CD14-positive monocyte (primary cell): ENCODE data around the gene NR6A1. TPM values are rescaled to one million over a fixed set of nuclear protein-coding genes. Genes with fewer than 3 reads are reported as not detected.
"Not testable (repeated sequence)": the region's sequence is repeated elsewhere in the genome, so short reads cannot be mapped to it uniquely, and the experiment has no call there.

Source experiments
- DNase-seq, 3 donors: peaks; one replicate each; pipeline ENCODE4 v3.0.0-alpha.2; 2011 to 2022
- H2AFZ ChIP-seq: 2 replicates; pipeline ENCODE4 v1.6.0; 2012; ENCODE audit warnings: mild to moderate bottlenecking, low read depth, low read length, inconsistent platforms; ENCODE audit not compliant: insufficient read depth, poor library complexity, severe bottlenecking
- H3K27ac ChIP-seq, 2 donors: 1 replicate in 1 of 2; 2 replicates in 1 of 2; pipeline ENCODE4 v1.5.1; 2012 to 2013; ENCODE audit warnings: low read length in 2 of 2, control low read depth in 1 of 2, inconsistent platforms in 1 of 2, low read depth in 1 of 2, mild to moderate bottlenecking in 1 of 2
- H3K27me3 ChIP-seq, 2 donors: one replicate each; pipeline versions ENCODE4 v1.6.0 to v1.6.1; 2011 to 2013; ENCODE audit warnings: low read length in 2 of 2; ENCODE audit not compliant: control insufficient read depth in 2 of 2, insufficient read depth in 2 of 2
- H3K36me3 ChIP-seq, 2 donors: replicated peaks in 1 of 2; 1 replicate in 1 of 2; 2 replicates in 1 of 2; pipeline versions ENCODE4 v1.5.1 to v1.6.1; 2012 to 2013; ENCODE audit warnings: low read length in 2 of 2, control low read depth in 1 of 2, inconsistent platforms in 1 of 2, mild to moderate bottlenecking in 1 of 2; ENCODE audit not compliant: insufficient read depth in 2 of 2, control insufficient read depth in 1 of 2
- H3K4me1 ChIP-seq, 2 donors: 1 replicate in 1 of 2; 2 replicates in 1 of 2; pipeline versions ENCODE4 v1.5.1 to v1.6.1; 2012 to 2013; ENCODE audit warnings: low read length in 2 of 2, control low read depth in 1 of 2, inconsistent platforms in 1 of 2, mild to moderate bottlenecking in 1 of 2, moderate library complexity in 1 of 2; ENCODE audit not compliant: insufficient read depth in 2 of 2, control insufficient read depth in 1 of 2
- H3K4me2 ChIP-seq: replicated peaks from 2 replicates; pipeline ENCODE3; 2012; ENCODE audit warnings: low read length, moderate library complexity, mild to moderate bottlenecking; ENCODE audit not compliant: poor library complexity, severe bottlenecking; ENCODE audit errors: extremely low read depth
- H3K4me3 ChIP-seq, 3 experiments: fragments of 200-600 bp in 1 of 3; sonication (generic) in 1 of 3; replicated peaks in 1 of 3; 1 replicate in 2 of 3; 2 replicates in 1 of 3; pipeline ENCODE4 v1.5.1; 2011 to 2013; ENCODE audit warnings: low read length in 3 of 3, mild to moderate bottlenecking in 3 of 3, control low read depth in 2 of 3, low read depth in 2 of 3, inconsistent platforms in 1 of 3, moderate library complexity in 1 of 3
- H3K79me2 ChIP-seq: 2 replicates; pipeline ENCODE4 v1.6.0; 2012; ENCODE audit warnings: mild to moderate bottlenecking, control low read depth, inconsistent platforms, low read length, moderate library complexity; ENCODE audit not compliant: insufficient read depth
- H3K9ac ChIP-seq: 2 replicates; pipeline ENCODE4 v1.6.0; 2017; ENCODE audit warnings: low read length, mild to moderate bottlenecking; ENCODE audit not compliant: insufficient read depth, poor library complexity, severe bottlenecking
- H3K9me3 ChIP-seq, 2 donors: replicated peaks in 1 of 2; 1 replicate in 1 of 2; 2 replicates in 1 of 2; pipeline versions ENCODE4 v1.5.1 to v1.6.1; 2012 to 2013; ENCODE audit warnings: low read length in 2 of 2, control low read depth in 1 of 2; ENCODE audit not compliant: control insufficient read depth in 1 of 2, insufficient read depth in 1 of 2
- H4K20me1 ChIP-seq: 2 replicates; pipeline ENCODE4 v1.6.0; 2012; ENCODE audit warnings: mild to moderate bottlenecking, low read length, control low read depth, moderate library complexity; ENCODE audit not compliant: insufficient read depth
- H3K27ac Mint-ChIP-seq, 7 donors: one replicate each; pipeline ENCODE4 v1.8.0; 2020; ENCODE audit warnings: mild to moderate bottlenecking in 7 of 7, mixed read lengths in 7 of 7, moderate library complexity in 6 of 7, inconsistent platforms in 2 of 7
- H3K27me3 Mint-ChIP-seq, 3 donors: one replicate each; pipeline ENCODE4 v1.8.0; 2021 to 2022; ENCODE audit warnings: low read depth in 3 of 3, mild to moderate bottlenecking in 3 of 3, mixed read lengths in 3 of 3, moderate library complexity in 3 of 3, inconsistent platforms in 1 of 3
- H3K36me3 Mint-ChIP-seq, 2 donors: one replicate each; pipeline ENCODE4 v1.8.0; 2020; ENCODE audit warnings: mixed read lengths in 2 of 2, inconsistent platforms in 1 of 2, mild to moderate bottlenecking in 1 of 2
- H3K4me1 Mint-ChIP-seq: one replicate; pipeline ENCODE4 v1.8.0; 2020; ENCODE audit warnings: mild to moderate bottlenecking, mixed read lengths
- H3K4me3 Mint-ChIP-seq, 2 donors: one replicate each; pipeline ENCODE4 v1.8.0; 2020; ENCODE audit warnings: mild to moderate bottlenecking in 2 of 2, mixed read lengths in 2 of 2, moderate library complexity in 1 of 2
- H3K9me3 Mint-ChIP-seq, 7 donors: one replicate each; pipeline ENCODE4 v1.8.0; 2020 to 2022; ENCODE audit warnings: mixed read lengths in 7 of 7, mild to moderate bottlenecking in 6 of 7, moderate library complexity in 6 of 7, inconsistent platforms in 2 of 7
- WGBS: methylation state at CpG from one replicate; pipeline ENCODE4 v1.1.5; 2013; ENCODE audit warnings: missing lambda C conversion rate; ENCODE audit not compliant: insufficient coverage; 5-methylcytosine and 5-hydroxymethylcytosine counted together
- intact Hi-C, 2 donors: fragments of 100-400 bp; cut with micrococcal nuclease; formaldehyde crosslinking; loops; one replicate each; pipeline versions ENCODE4 v1.15.0 to v1.15.1; 2023
- polyA plus RNA-seq, 3 donors: library from polyadenylated mRNA; depleted of rRNA in 1 of 3; unstranded in 2 of 3; stranded (reverse) in 1 of 3; fragments of 300-500 nt in 2 of 3; fragments of >200 nt in 1 of 3; fragmentation: Illumina TruSeq in 2 of 3; gene quantifications; 1 replicate in 2 of 3; 2 replicates in 1 of 3; pipeline ENCODE4 v1.2.3, GENCODE V29; 2012 to 2021
- TF ChIP-seq, protein P1 (sequence below): fragments of 200-600 bp; IDR thresholded peaks from one replicate; pipeline ENCODE4 v1.8.0; 2022; ENCODE audit warnings: antibody characterized with exemption, mild to moderate bottlenecking

The NR6A1 gene
- polyA plus RNA-seq, 3 donors = 0.15 to 2.9 (median 0.28) TPM

GRCh38 chr9:124741149-124741548 is 30.0 kb downstream of the NR6A1 start:
- DNase-seq = no peak
- H3K27ac Mint-ChIP-seq = no peak overlapping the region
- H2AFZ ChIP-seq = no peak overlapping the region
- no peaks in the 10 kb centered on the region for H3K4me1 ChIP-seq
- H3K9me3 Mint-ChIP-seq = no peaks in the 10 kb centered on the region
- H3K27me3 ChIP-seq = no peaks in the 10 kb centered on the region
- H3K27me3 Mint-ChIP-seq = no peaks in the 10 kb centered on the region
- intact Hi-C loops = no loop called here
- H3K79me2 ChIP-seq = no peaks in the 10 kb centered on the region
- no peaks in the 10 kb centered on the region for H3K36me3 ChIP-seq
- H3K36me3 Mint-ChIP-seq = no peaks in the 10 kb centered on the region
- H3K4me3 ChIP-seq = no peak overlapping the region
- no peak overlapping the region for H3K9ac ChIP-seq
- TF ChIP-seq, protein P1, sequence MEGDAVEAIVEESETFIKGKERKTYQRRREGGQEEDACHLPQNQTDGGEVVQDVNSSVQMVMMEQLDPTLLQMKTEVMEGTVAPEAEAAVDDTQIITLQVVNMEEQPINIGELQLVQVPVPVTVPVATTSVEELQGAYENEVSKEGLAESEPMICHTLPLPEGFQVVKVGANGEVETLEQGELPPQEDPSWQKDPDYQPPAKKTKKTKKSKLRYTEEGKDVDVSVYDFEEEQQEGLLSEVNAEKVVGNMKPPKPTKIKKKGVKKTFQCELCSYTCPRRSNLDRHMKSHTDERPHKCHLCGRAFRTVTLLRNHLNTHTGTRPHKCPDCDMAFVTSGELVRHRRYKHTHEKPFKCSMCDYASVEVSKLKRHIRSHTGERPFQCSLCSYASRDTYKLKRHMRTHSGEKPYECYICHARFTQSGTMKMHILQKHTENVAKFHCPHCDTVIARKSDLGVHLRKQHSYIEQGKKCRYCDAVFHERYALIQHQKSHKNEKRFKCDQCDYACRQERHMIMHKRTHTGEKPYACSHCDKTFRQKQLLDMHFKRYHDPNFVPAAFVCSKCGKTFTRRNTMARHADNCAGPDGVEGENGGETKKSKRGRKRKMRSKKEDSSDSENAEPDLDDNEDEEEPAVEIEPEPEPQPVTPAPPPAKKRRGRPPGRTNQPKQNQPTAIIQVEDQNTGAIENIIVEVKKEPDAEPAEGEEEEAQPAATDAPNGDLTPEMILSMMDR = no peak
- H3K4me2 ChIP-seq = no peak overlapping the region
- no peaks in the 10 kb centered on the region for H4K20me1 ChIP-seq
- no peak overlapping the region for H3K27ac ChIP-seq
- H3K9me3 ChIP-seq = no peaks in the 10 kb centered on the region
- WGBS = no CpG with 5 or more reads among the region's 4 CpGs
- H3K4me3 Mint-ChIP-seq = no peak overlapping the region
- peaks cover 3% of the 10 kb centered on the region for H3K4me1 Mint-ChIP-seq

- no peak overlapping the region for H3K4me3 Mint-ChIP-seq
- H3K27ac ChIP-seq = no peak overlapping the region
- no peaks in the 10 kb centered on the region for H3K9me3 Mint-ChIP-seq
- H3K9ac ChIP-seq = no peak overlapping the region
- intact Hi-C loops = no loop called here
- H2AFZ ChIP-seq = no peak overlapping the region
- H3K4me3 ChIP-seq = no peak overlapping the region
- WGBS = 100% methylated on average over 1 of the region's 2 CpGs
- H3K27ac Mint-ChIP-seq = no peak overlapping the region
- no peaks in the 10 kb centered on the region for H3K36me3 ChIP-seq
- peaks cover 0 to 2% of the 10 kb centered on the region in 2 donors for H3K36me3 Mint-ChIP-seq
- TF ChIP-seq, protein P1 = no peak
- no peaks in the 10 kb centered on the region for H3K4me1 ChIP-seq
- H3K27me3 Mint-ChIP-seq = no peaks in the 10 kb centered on the region
- H3K9me3 ChIP-seq = no peaks in the 10 kb centered on the region
- peaks cover 11% of the 10 kb centered on the region for H3K4me1 Mint-ChIP-seq
- H3K79me2 ChIP-seq = no peaks in the 10 kb centered on the region
- H4K20me1 ChIP-seq = no peaks in the 10 kb centered on the region
- no peak for DNase-seq
- H3K4me2 ChIP-seq = no peak overlapping the region
- H3K27me3 ChIP-seq = no peaks in the 10 kb centered on the region
Measured at GRCh38 chr9:124739360-124739759, 31.8 kb downstream of the NR6A1 start.

DNA sequence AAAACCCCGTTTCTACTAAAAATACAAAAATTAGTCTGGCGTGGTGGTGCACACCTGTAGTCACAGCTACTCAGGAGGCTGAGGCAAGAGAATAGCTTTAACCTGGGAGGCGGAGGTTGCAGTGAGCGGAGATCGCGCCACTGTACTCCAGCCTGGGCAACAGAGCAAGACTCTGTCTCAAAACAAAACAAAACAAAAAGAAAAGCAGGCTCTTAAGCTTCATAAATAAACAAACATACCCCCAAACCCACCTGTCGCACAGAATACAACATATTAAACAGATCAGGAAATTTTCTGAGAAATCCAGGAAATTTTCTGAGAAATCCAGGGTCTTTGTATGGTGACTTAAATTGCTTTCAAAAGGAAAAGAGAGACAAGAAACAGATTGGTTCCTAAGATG is 33.0 kb downstream of the NR6A1 start:
- H3K27ac ChIP-seq, H3K4me3 ChIP-seq, H3K9me3 Mint-ChIP-seq, H3K9me3 ChIP-seq, H2AFZ ChIP-seq, H3K27me3 Mint-ChIP-seq, H3K27ac Mint-ChIP-seq, H3K9ac ChIP-seq, H3K4me1 ChIP-seq, H3K4me2 ChIP-seq, DNase-seq, H3K79me2 ChIP-seq, H3K36me3 Mint-ChIP-seq, intact Hi-C loops, H3K4me3 Mint-ChIP-seq, H3K27me3 ChIP-seq, H3K36me3 ChIP-seq, H4K20me1 ChIP-seq: not testable (repeated sequence)
- peaks cover 14% of the 10 kb centered on the region for H3K4me1 Mint-ChIP-seq
- WGBS = 100% methylated on average over 2 of the region's 7 CpGs
